SK-N-SH (cell line): ENCODE measurements around the gene MAPRE2. TPM values are rescaled to one million over a fixed set of nuclear protein-coding genes. Genes with fewer than 3 reads are reported as not detected.
A peak's percentile ranks its signal among the peaks of the same experiment; 100 is the strongest.

Source experiments
- CTCF ChIA-PET: fragments of 300-600, 350-600 bp; formaldehyde crosslinking; extraction: SDS; loops from one replicate; lab custom pipeline; 2021; lab: Yijun Ruan, JAX
- POLR2A ChIA-PET: fragments of 350-600 bp; sonication (Branson Sonifier 250); formaldehyde crosslinking; extraction: SDS; loops from one replicate; lab custom pipeline; 2020; ENCODE audit warnings: antibody characterized with exemption, inconsistent platforms; lab: Yijun Ruan, JAX
- DNase-seq: peaks from one replicate; pipeline ENCODE4 v3.0.0; 2012
- H2AFZ ChIP-seq: fragments of 200-600 bp; sonication (generic); 2 replicates; pipeline ENCODE4 v1.8.1; 2016; ENCODE audit warnings: antibody characterized with exemption, mild to moderate bottlenecking, low read depth
- H3F3A ChIP-seq: fragments of 200-600 bp; sonication (generic); replicated peaks from 2 replicates; pipeline ENCODE3; 2016; ENCODE audit warnings: antibody characterized with exemption, mild to moderate bottlenecking; ENCODE audit not compliant: insufficient read depth
- H3K27ac ChIP-seq, 2 experiments: fragments of 200-500 bp in 1 of 2; fragments of 200-600 bp in 1 of 2; sonication (Bioruptor generic) in 1 of 2; sonication (generic), shearing (Covaris generic) in 1 of 2; 2 replicates each; pipeline versions ENCODE4 v1.5.1 to v1.6.1; 2014 to 2016; ENCODE audit warnings: low read depth in 2 of 2, inconsistent platforms in 1 of 2, low read length in 1 of 2, mild to moderate bottlenecking in 1 of 2, mixed read lengths in 1 of 2
- H3K27me3 ChIP-seq: fragments of 200-600 bp; sonication (generic), shearing (Covaris generic); 2 replicates; pipeline ENCODE4 v1.6.1; 2016; ENCODE audit warnings: mixed run types; ENCODE audit not compliant: insufficient read depth
- H3K36me3 ChIP-seq, 2 experiments: fragments of 200-500 bp in 1 of 2; fragments of 200-600 bp in 1 of 2; sonication (Bioruptor generic) in 1 of 2; sonication (generic) in 1 of 2; replicated peaks in 1 of 2; 2 replicates each; pipeline versions ENCODE3 to v1.5.1; 2014 to 2016; ENCODE audit warnings: low read length in 1 of 2, mild to moderate bottlenecking in 1 of 2; ENCODE audit not compliant: insufficient read depth in 2 of 2, control insufficient read depth in 1 of 2
- H3K4me1 ChIP-seq, 2 experiments: fragments of 200-500 bp in 1 of 2; fragments of 200-600 bp in 1 of 2; sonication (Bioruptor generic) in 1 of 2; sonication (generic), shearing (Covaris generic) in 1 of 2; 2 replicates each; pipeline versions ENCODE4 v1.5.1 to v1.6.1; 2014 to 2016; ENCODE audit warnings: low read depth in 1 of 2, low read length in 1 of 2, mixed run types in 1 of 2; ENCODE audit not compliant: insufficient read depth in 2 of 2, control insufficient read depth in 1 of 2
- H3K4me2 ChIP-seq: fragments of 200-600 bp; sonication (generic), shearing (Covaris generic); 2 replicates; pipeline ENCODE4 v1.6.1; 2017; ENCODE audit warnings: mixed run types
- H3K4me3 ChIP-seq, 2 experiments: fragments of 200-500 bp in 1 of 2; fragments of 200-600 bp in 1 of 2; sonication (Bioruptor generic) in 1 of 2; sonication (generic), shearing (Covaris generic) in 1 of 2; 2 replicates each; pipeline versions ENCODE4 v1.5.1 to v1.8.1; 2014 to 2016; ENCODE audit warnings: low read depth in 2 of 2, inconsistent platforms in 1 of 2, low read length in 1 of 2, mild to moderate bottlenecking in 1 of 2, mixed read lengths in 1 of 2, moderate library complexity in 1 of 2
- H3K79me2 ChIP-seq: fragments of 200-600 bp; sonication (generic); 2 replicates; pipeline ENCODE4 v1.8.1; 2017; ENCODE audit warnings: mild to moderate bottlenecking; ENCODE audit not compliant: insufficient read depth
- H3K9ac ChIP-seq: fragments of 200-600 bp; sonication (generic); 2 replicates; pipeline ENCODE4 v1.6.1; 2017; ENCODE audit warnings: mixed run types
- H3K9me2 ChIP-seq: fragments of 200-600 bp; sonication (generic); 2 replicates; pipeline ENCODE4 v1.6.1; 2017; ENCODE audit warnings: mixed run types
- H3K9me3 ChIP-seq: fragments of 200-600 bp; sonication (generic); 2 replicates; pipeline ENCODE4 v1.6.1; 2017; ENCODE audit warnings: mixed run types, mild to moderate bottlenecking, moderate library complexity
- H4K20me1 ChIP-seq: fragments of 200-600 bp; sonication (generic); 2 replicates; pipeline ENCODE4 v1.6.1; 2017; ENCODE audit warnings: mild to moderate bottlenecking, mixed run types; ENCODE audit not compliant: insufficient read depth
- CTCF ChIP-seq: fragments of 200-600 bp; sonication (generic); IDR thresholded peaks from 2 replicates; pipeline ENCODE4 v1.6.1; 2017; ENCODE audit warnings: antibody characterized with exemption, mild to moderate bottlenecking, moderate library complexity
- EP300 ChIP-seq, 2 experiments: IDR thresholded peaks; 2 replicates each; pipeline versions ENCODE4 v1.4.0 to v1.6.1; 2012; ENCODE audit warnings: borderline replicate concordance in 1 of 2, low read depth in 1 of 2, low read length in 1 of 2
- FOSL2 ChIP-seq: IDR thresholded peaks from 2 replicates; pipeline ENCODE4 v1.4.0; 2012; ENCODE audit warnings: low read depth, mild to moderate bottlenecking, moderate library complexity, borderline replicate concordance
- FOXM1 ChIP-seq: IDR thresholded peaks from 2 replicates; pipeline ENCODE4 v1.4.0; 2012; ENCODE audit warnings: low read depth, mild to moderate bottlenecking
- GABPA ChIP-seq: IDR thresholded peaks from 2 replicates; pipeline ENCODE4 v1.4.0; 2012; ENCODE audit warnings: low read depth, mild to moderate bottlenecking
- GATA2 ChIP-seq: sonication (generic); formaldehyde crosslinking; IDR thresholded peaks from 2 replicates; pipeline ENCODE4 v1.5.0; 2020; ENCODE audit warnings: mild to moderate bottlenecking, missing genetic modification reagents
- NFIC ChIP-seq: IDR thresholded peaks from 2 replicates; pipeline ENCODE4 v1.4.0; 2012; ENCODE audit warnings: borderline replicate concordance
- NRF1 ChIP-seq: IDR thresholded peaks from 2 replicates; pipeline ENCODE4 v1.6.1; 2012; ENCODE audit warnings: low read depth, mild to moderate bottlenecking, low read length
- POLR2AphosphoS5 ChIP-seq: IDR thresholded peaks from 2 replicates; pipeline ENCODE4 v1.6.1; 2012; ENCODE audit warnings: low read depth, low read length
- RAD21 ChIP-seq: IDR thresholded peaks from 2 replicates; pipeline ENCODE4 v1.6.1; 2012; ENCODE audit warnings: mild to moderate bottlenecking, low read length
- RCOR1 ChIP-seq: fragments of 150-350 bp; IDR thresholded peaks from 2 replicates; pipeline ENCODE4 v1.6.1; 2017; ENCODE audit warnings: antibody characterized with exemption, low read length
- SIN3A ChIP-seq: IDR thresholded peaks from 2 replicates; pipeline ENCODE4 v1.6.1; 2012; ENCODE audit warnings: low read depth, mild to moderate bottlenecking, low read length, moderate library complexity, borderline replicate concordance
- SMC3 ChIP-seq: IDR thresholded peaks from 2 replicates; pipeline ENCODE4 v1.6.1; 2012; ENCODE audit warnings: low read depth, low read length, improper control_type of control experiment
- TCF12 ChIP-seq: IDR thresholded peaks from 2 replicates; pipeline ENCODE4 v1.4.0; 2012
- TEAD4 ChIP-seq: IDR thresholded peaks from 2 replicates; pipeline ENCODE4 v1.4.0; 2012; ENCODE audit warnings: mild to moderate bottlenecking, borderline replicate concordance; ENCODE audit not compliant: insufficient read depth
- ZBTB33 ChIP-seq: IDR thresholded peaks from 2 replicates; pipeline ENCODE4 v1.4.0; 2012; ENCODE audit warnings: low read depth, borderline replicate concordance
- WGBS: methylation state at CpG from one replicate; pipeline ENCODE4 v1.1.6; 2017; ENCODE audit warnings: low lambda C conversion rate; 5-methylcytosine and 5-hydroxymethylcytosine counted together
- polyA plus RNA-seq, 3 experiments: library from polyadenylated mRNA; depleted of rRNA; stranded (reverse); fragments of >200 nt; gene quantifications; 2 replicates each; pipeline ENCODE4 v1.2.3, GENCODE V29; 2012
- TF ChIP-seq, protein P1 (sequence below): IDR thresholded peaks from 2 replicates; pipeline ENCODE4; 2012

MAPRE2 gene
- polyA plus RNA-seq, 1 of the 3 experiments (the other 2 are of a cell fraction) = 11.5 TPM

GRCh38 chr18:35121531-35121930 is 80.3 kb downstream of the MAPRE2 start:
- H3K9me3 ChIP-seq = no peaks in the 10 kb centered on the region
- CTCF ChIA-PET = interaction anchor here (1.0 to 4.1 kb wide), 9 partner anchors 8 to 265 kb away, joined by 3 to 36 read pairs (median 6); no protein-coding TSS in a partner anchor
- TF ChIP-seq TEAD4 = no peak
- TF ChIP-seq NFIC = no peak
- TF ChIP-seq SMC3 = no peak
- TF ChIP-seq GATA2 (CRISPR knock-in tag) = no peak
- no peak for TF ChIP-seq ZBTB33
- TF ChIP-seq POLR2AphosphoS5 = no peak
- TF ChIP-seq, protein P1, sequence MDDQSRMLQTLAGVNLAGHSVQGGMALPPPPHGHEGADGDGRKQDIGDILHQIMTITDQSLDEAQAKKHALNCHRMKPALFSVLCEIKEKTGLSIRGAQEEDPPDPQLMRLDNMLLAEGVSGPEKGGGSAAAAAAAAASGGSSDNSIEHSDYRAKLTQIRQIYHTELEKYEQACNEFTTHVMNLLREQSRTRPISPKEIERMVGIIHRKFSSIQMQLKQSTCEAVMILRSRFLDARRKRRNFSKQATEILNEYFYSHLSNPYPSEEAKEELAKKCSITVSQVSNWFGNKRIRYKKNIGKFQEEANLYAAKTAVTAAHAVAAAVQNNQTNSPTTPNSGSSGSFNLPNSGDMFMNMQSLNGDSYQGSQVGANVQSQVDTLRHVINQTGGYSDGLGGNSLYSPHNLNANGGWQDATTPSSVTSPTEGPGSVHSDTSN = no peak
- TF ChIP-seq FOXM1 = no peak
- no peak for TF ChIP-seq RCOR1
- no peak for TF ChIP-seq RAD21
- no peak for TF ChIP-seq GABPA
- no peak for TF ChIP-seq NRF1
- TF ChIP-seq, all 33 proteins: peak for 0
- POLR2A ChIA-PET = no interaction called here
- Histone ChIP-seq H3K79me2 (no peaks in the 10 kb centered on the region), H2AFZ (no peak overlapping the region), H3K27ac (no peak overlapping the region; a peak in 1 of 4 replicates), H3K36me3 (no peaks in the 10 kb centered on the region), H3K4me2 (no peak overlapping the region), H3F3A (no peaks in the 10 kb centered on the region), H3K9ac (no peak overlapping the region), H3K4me1 (peaks cover 4 to 32% of the 10 kb centered on the region in 2 experiments; a peak in 3 of 4 replicates), H3K27me3 (no peaks in the 10 kb centered on the region), H3K9me2 (no peaks in the 10 kb centered on the region), H4K20me1 (no peaks in the 10 kb centered on the region), H3K4me3 (no peak overlapping the region)
- DNase-seq = no peak
- 90% methylated on average over 1 of the region's 1 CpG for WGBS

GRCh38 chr18:35122586-35123224 is 81.5 kb downstream of the MAPRE2 start:
- no peak overlapping the region for H3K9ac ChIP-seq
- H3F3A ChIP-seq = no peaks in the 10 kb centered on the region
- H3K36me3 ChIP-seq = no peaks in the 10 kb centered on the region
- no peak overlapping the region; a peak in 1 of 4 replicates for H3K4me3 ChIP-seq
- CTCF ChIA-PET = interaction anchor here (0.7 to 4.1 kb wide), 21 partner anchors 9 to 120 kb away, joined by 3 to 36 read pairs (median 4); partner anchors contain the start of gene MAPRE2
- no peaks in the 10 kb centered on the region for H4K20me1 ChIP-seq
- no peaks in the 10 kb centered on the region for H3K79me2 ChIP-seq
- H3K4me1 ChIP-seq = peaks cover 4 to 27% of the 10 kb centered on the region in 2 experiments; a peak in 3 of 4 replicates
- no peaks in the 10 kb centered on the region for H3K9me2 ChIP-seq
- no peaks in the 10 kb centered on the region for H3K27me3 ChIP-seq
- no peak overlapping the region for H3K4me2 ChIP-seq
- no peak overlapping the region for H2AFZ ChIP-seq
- WGBS = 67% methylated on average over 14 of the region's 15 CpGs
- DNase-seq = peak; percentile 65
- no peaks in the 10 kb centered on the region for H3K9me3 ChIP-seq
- peak overlapping the region in 1 of 2 experiments; percentile 74; a peak in 2 of 4 replicates for H3K27ac ChIP-seq
- TF ChIP-seq, protein P1 = no peak
- TF ChIP-seq CTCF (peak; percentile 35), TCF12 (no peak), SIN3A (no peak), FOSL2 (no peak), GABPA (no peak), GATA2 (CRISPR knock-in tag) (peak; percentile 74), POLR2AphosphoS5 (no peak), NRF1 (no peak), EP300 (IDR thresholded peaks at IDR 0.05; ENCODE audit: borderline replicate concordance in 1 of 2, low read depth in 1 of 2, low read length in 1 of 2) (no peak)
- POLR2A ChIA-PET = interaction anchor here (0.9 to 1.1 kb wide), 2 partner anchors 21 to 82 kb away, joined by 3 to 4 read pairs; partner anchors contain the start of gene MAPRE2
